GM12872 (cell line): ENCODE measurements around the gene RNPEP.

Experiments used
- CTCF ChIP-seq: IDR thresholded peaks from 3 replicates; pipeline ENCODE4 v1.5.1; 2011; ENCODE audit warnings: low read depth, mild to moderate bottlenecking, low read length, moderate library complexity; ENCODE audit not compliant: insufficient read depth

RNPEP gene

GRCh38 chr1:202017749-202018467 lies 35.5 kb downstream of the RNPEP start:
- TF ChIP-seq CTCF, result no peak

GRCh38 chr1:202018468-202019234 lies 36.2 kb downstream of the RNPEP start:
- no peak for TF ChIP-seq CTCF

- TF ChIP-seq CTCF, result no peak
Measured at GRCh38 chr1:202023001-202023433, 40.6 kb downstream of the RNPEP start.

- no peak for TF ChIP-seq CTCF
Measured at GRCh38 chr1:202029171-202029665, 46.8 kb downstream of the RNPEP start.

GRCh38 chr1:202029727-202030126 lies 47.3 kb downstream of the RNPEP start:
- no peak for TF ChIP-seq CTCF

GRCh38 chr1:202031796-202032195 lies 49.3 kb downstream of the RNPEP start:
- TF ChIP-seq CTCF, result no peak

- no peak for TF ChIP-seq CTCF
Measured at GRCh38 chr1:202034149-202034682, 51.8 kb downstream of the RNPEP start.
